Muscle layer of duodenum (tissue), 2 donors: ENCODE data around the gene CDC42BPA.

Experiments
- H3K27ac ChIP-seq: one replicate; pipeline ENCODE4 v1.7.0; 2013; ENCODE audit warnings: mild to moderate bottlenecking, low read length
- H3K27me3 ChIP-seq: one replicate; pipeline ENCODE4 v1.7.0; 2013; ENCODE audit warnings: low read depth, mild to moderate bottlenecking, control low read depth, low read length
- H3K36me3 ChIP-seq, 2 donors: one replicate each; pipeline ENCODE4 v1.7.0; 2013; ENCODE audit warnings: low read length in 2 of 2, control low read depth in 1 of 2, mild to moderate bottlenecking in 1 of 2; ENCODE audit not compliant: insufficient read depth in 2 of 2, control insufficient read depth in 1 of 2
- H3K4me1 ChIP-seq, 2 donors: one replicate each; pipeline ENCODE4 v1.7.0; 2013; ENCODE audit warnings: low read length in 2 of 2, mild to moderate bottlenecking in 2 of 2, control low read depth in 1 of 2, moderate library complexity in 1 of 2; ENCODE audit not compliant: insufficient read depth in 2 of 2, control insufficient read depth in 1 of 2
- H3K4me3 ChIP-seq, 2 donors: one replicate each; pipeline ENCODE4 v1.7.0; 2013; ENCODE audit warnings: low read length in 2 of 2, low read depth in 1 of 2, mild to moderate bottlenecking in 1 of 2
- H3K9me3 ChIP-seq, 2 donors: one replicate each; pipeline ENCODE4 v1.7.0; 2013; ENCODE audit warnings: low read length in 2 of 2, control low read depth in 1 of 2, mild to moderate bottlenecking in 1 of 2; ENCODE audit not compliant: control insufficient read depth in 1 of 2
- donor health status: healthy.

The CDC42BPA gene

GRCh38 chr1:226975259-226976250 lies 342.7 kb downstream of the CDC42BPA start:
- H3K9me3 ChIP-seq: peaks cover 6 to 8% of the 10 kb centered on the region in 2 donors
- H3K4me3 ChIP-seq: no peak overlapping the region
- H3K4me1 ChIP-seq: peaks cover 23 to 32% of the 10 kb centered on the region in 2 donors
- H3K27me3 ChIP-seq: no peaks in the 10 kb centered on the region
- H3K27ac ChIP-seq: no peak overlapping the region
- H3K36me3 ChIP-seq: peaks cover 0 to 23% of the 10 kb centered on the region in 2 donors

GRCh38 chr1:226974544-226975258 lies 343.6 kb downstream of the CDC42BPA start:
- Histone ChIP-seq H3K4me3 (peak overlapping the region in 1 of 2 donors; percentile 17), H3K36me3 (peaks cover 0 to 30% of the 10 kb centered on the region in 2 donors), H3K4me1 (peaks cover 23 to 32% of the 10 kb centered on the region in 2 donors), H3K27me3 (no peaks in the 10 kb centered on the region), H3K9me3 (peaks cover 6 to 8% of the 10 kb centered on the region in 2 donors), H3K27ac (peak overlapping the region; percentile 81)

GRCh38 chr1:226973898-226974543 lies 344.3 kb downstream of the CDC42BPA start:
- H3K4me3 ChIP-seq: peak overlapping the region in 1 of 2 donors; percentile 48
- H3K36me3 ChIP-seq: peaks cover 0 to 27% of the 10 kb centered on the region in 2 donors
- peaks cover 6 to 8% of the 10 kb centered on the region in 2 donors for H3K9me3 ChIP-seq
- H3K27me3 ChIP-seq: no peaks in the 10 kb centered on the region
- H3K4me1 ChIP-seq: peaks cover 23 to 32% of the 10 kb centered on the region in 2 donors
- H3K27ac ChIP-seq: peak overlapping the region; percentile 81

GRCh38 chr1:226973371-226973897 lies 344.9 kb downstream of the CDC42BPA start:
- Histone ChIP-seq H3K36me3 (peaks cover 0 to 21% of the 10 kb centered on the region in 2 donors), H3K4me3 (peak overlapping the region in 1 of 2 donors; percentile 48), H3K4me1 (peaks cover 23 to 32% of the 10 kb centered on the region in 2 donors), H3K9me3 (peaks cover 6 to 8% of the 10 kb centered on the region in 2 donors), H3K27me3 (no peaks in the 10 kb centered on the region), H3K27ac (peak overlapping the region; percentile 81)

GRCh38 chr1:226972931-226973330 lies 345.4 kb downstream of the CDC42BPA start:
- peaks cover 0 to 18% of the 10 kb centered on the region in 2 donors for H3K36me3 ChIP-seq
- peak overlapping the region; percentile 81 for H3K27ac ChIP-seq
- peaks cover 6 to 8% of the 10 kb centered on the region in 2 donors for H3K9me3 ChIP-seq
- peaks cover 23 to 32% of the 10 kb centered on the region in 2 donors for H3K4me1 ChIP-seq
- no peaks in the 10 kb centered on the region for H3K27me3 ChIP-seq
- H3K4me3 ChIP-seq: peak overlapping the region in 1 of 2 donors; percentile 48

GRCh38 chr1:226971765-226972164 lies 346.5 kb downstream of the CDC42BPA start:
- Histone ChIP-seq H3K36me3 (peaks cover 0 to 14% of the 10 kb centered on the region in 2 donors), H3K27ac (no peak overlapping the region), H3K4me3 (no peak overlapping the region), H3K27me3 (no peaks in the 10 kb centered on the region), H3K9me3 (peaks cover 6 to 8% of the 10 kb centered on the region in 2 donors), H3K4me1 (peaks cover 23 to 38% of the 10 kb centered on the region in 2 donors)

- Histone ChIP-seq H3K27me3 (no peaks in the 10 kb centered on the region), H3K36me3 (peaks cover 17 to 28% of the 10 kb centered on the region in 2 donors), H3K27ac (no peak overlapping the region), H3K9me3 (peaks cover 6 to 8% of the 10 kb centered on the region in 2 donors), H3K4me1 (peaks cover 0 to 7% of the 10 kb centered on the region in 2 donors), H3K4me3 (no peak overlapping the region)
Observed at GRCh38 chr1:226967665-226968064, 350.6 kb downstream of the CDC42BPA start.

- H3K4me3 ChIP-seq: no peak overlapping the region
- no peaks in the 10 kb centered on the region for H3K27me3 ChIP-seq
- no peak overlapping the region for H3K27ac ChIP-seq
- peaks cover 17 to 22% of the 10 kb centered on the region in 2 donors for H3K36me3 ChIP-seq
- peaks cover 0 to 7% of the 10 kb centered on the region in 2 donors for H3K4me1 ChIP-seq
- H3K9me3 ChIP-seq: peaks cover 2 to 3% of the 10 kb centered on the region in 2 donors
Observed at GRCh38 chr1:226966683-226967082, 351.6 kb downstream of the CDC42BPA start.

GRCh38 chr1:226965581-226966440 lies 352.5 kb downstream of the CDC42BPA start:
- peaks cover 17 to 22% of the 10 kb centered on the region in 2 donors for H3K36me3 ChIP-seq
- no peak overlapping the region for H3K27ac ChIP-seq
- no peak overlapping the region for H3K4me3 ChIP-seq
- no peaks in the 10 kb centered on the region for H3K27me3 ChIP-seq
- peaks cover 0 to 7% of the 10 kb centered on the region in 2 donors for H3K4me1 ChIP-seq
- H3K9me3 ChIP-seq: no peaks in the 10 kb centered on the region
